Measurements from ENCODE around the gene ZNF581. TPM values are rescaled to one million over a fixed set of nuclear protein-coding genes. Genes with fewer than 3 reads are reported as not detected.
A peak's percentile ranks its signal among the peaks of the same experiment; 100 is the strongest.

The ZNF581 gene
- total RNA-seq, 3 donors from 2014 or later (not counting 1 experiment from before 2014, with no cell fraction given): 15.4 to 21.9 (median 19.0) TPM

GRCh38 chr19:55603581-55604292 lies 39.7 kb upstream of the ZNF581 start:
- Histone ChIP-seq H3K4me3 (ENCODE audit: low read length) (no peak overlapping the region), H3K36me3 (ENCODE audit: control insufficient read depth, insufficient read depth, low read length) (no peaks in the 10 kb centered on the region), H3K4me1 (ENCODE audit: control insufficient read depth, insufficient read depth, low read length) (peaks cover 41% of the 10 kb centered on the region), H3K27ac (ENCODE audit: low read length) (no peak overlapping the region), H3K9me3 (ENCODE audit: control insufficient read depth, insufficient read depth, low read length) (no peaks in the 10 kb centered on the region), H3K27me3 (ENCODE audit: control insufficient read depth, insufficient read depth, low read length) (no peaks in the 10 kb centered on the region)
- ATAC-seq: no peak
- Mint-ChIP-seq H3K27ac (peak overlapping the region; percentile 29 to 95), H3K4me3 (peak overlapping the region; percentile 71), H3K36me3 (no peaks in the 10 kb centered on the region), H3K9me3 (no peaks in the 10 kb centered on the region), H3K4me1 (peaks cover 50 to 67% of the 10 kb centered on the region in 2 donors), H3K27me3 (ENCODE audit: low read depth in 2 of 2) (no peaks in the 10 kb centered on the region)
- intact Hi-C loops (cut with micrococcal nuclease): no loop called here
- TF ChIP-seq, protein P1, sequence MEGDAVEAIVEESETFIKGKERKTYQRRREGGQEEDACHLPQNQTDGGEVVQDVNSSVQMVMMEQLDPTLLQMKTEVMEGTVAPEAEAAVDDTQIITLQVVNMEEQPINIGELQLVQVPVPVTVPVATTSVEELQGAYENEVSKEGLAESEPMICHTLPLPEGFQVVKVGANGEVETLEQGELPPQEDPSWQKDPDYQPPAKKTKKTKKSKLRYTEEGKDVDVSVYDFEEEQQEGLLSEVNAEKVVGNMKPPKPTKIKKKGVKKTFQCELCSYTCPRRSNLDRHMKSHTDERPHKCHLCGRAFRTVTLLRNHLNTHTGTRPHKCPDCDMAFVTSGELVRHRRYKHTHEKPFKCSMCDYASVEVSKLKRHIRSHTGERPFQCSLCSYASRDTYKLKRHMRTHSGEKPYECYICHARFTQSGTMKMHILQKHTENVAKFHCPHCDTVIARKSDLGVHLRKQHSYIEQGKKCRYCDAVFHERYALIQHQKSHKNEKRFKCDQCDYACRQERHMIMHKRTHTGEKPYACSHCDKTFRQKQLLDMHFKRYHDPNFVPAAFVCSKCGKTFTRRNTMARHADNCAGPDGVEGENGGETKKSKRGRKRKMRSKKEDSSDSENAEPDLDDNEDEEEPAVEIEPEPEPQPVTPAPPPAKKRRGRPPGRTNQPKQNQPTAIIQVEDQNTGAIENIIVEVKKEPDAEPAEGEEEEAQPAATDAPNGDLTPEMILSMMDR (IDR thresholded peaks at IDR 0.05): no peak
- WGBS (ENCODE audit: insufficient coverage): 90% methylated on average over 22 of the region's 22 CpGs
- no peak for DNase-seq

DNA sequence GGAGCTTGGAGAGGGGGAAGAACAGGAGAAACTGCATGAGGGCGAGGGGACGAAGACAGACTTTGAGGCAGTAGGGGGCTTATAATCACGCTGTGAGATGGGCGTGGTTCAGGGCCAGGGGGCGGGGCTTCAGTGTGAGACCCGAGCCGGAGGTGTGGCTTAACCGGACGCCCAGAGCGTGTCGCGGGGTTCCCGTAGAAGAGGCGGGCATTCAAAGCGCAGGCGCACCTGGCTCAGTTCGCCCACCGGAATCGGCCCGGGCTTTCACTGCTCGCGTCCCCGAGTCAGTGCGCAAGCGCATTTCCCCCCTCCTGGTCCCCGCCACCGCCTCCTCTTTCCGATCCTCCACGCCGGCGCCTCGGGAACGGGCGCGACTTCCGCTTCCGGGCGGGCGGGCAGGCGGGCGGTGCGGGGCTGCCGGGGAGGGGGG lies 38.2 kb upstream of the ZNF581 start:
- intact Hi-C loops (cut with micrococcal nuclease): loop anchor here (5.0 kb wide), 1 partner anchor 37 kb away; the partner anchor contains the start of genes ZNF580 and ZNF581
- peak; percentile 93 to 99 for DNase-seq
- peak overlapping the region; percentile 88 for H3K4me3 Mint-ChIP-seq
- H3K27me3 Mint-ChIP-seq (ENCODE audit: low read depth in 2 of 2): no peaks in the 10 kb centered on the region
- Histone ChIP-seq H3K9me3 (ENCODE audit: control insufficient read depth, insufficient read depth, low read length) (no peaks in the 10 kb centered on the region), H3K36me3 (ENCODE audit: control insufficient read depth, insufficient read depth, low read length) (no peaks in the 10 kb centered on the region), H3K4me1 (ENCODE audit: control insufficient read depth, insufficient read depth, low read length) (peaks cover 36% of the 10 kb centered on the region), H3K27ac (ENCODE audit: low read length) (peak overlapping the region; percentile 71), H3K4me3 (ENCODE audit: low read length) (peak overlapping the region; percentile 52), H3K27me3 (ENCODE audit: control insufficient read depth, insufficient read depth, low read length) (no peaks in the 10 kb centered on the region)
- TF ChIP-seq, protein P1 (IDR thresholded peaks at IDR 0.05): no peak
- H3K9me3 Mint-ChIP-seq: no peaks in the 10 kb centered on the region
- H3K27ac Mint-ChIP-seq: peak overlapping the region; percentile 93 to 95
- under 1% methylated on average over 39 of the region's 43 CpGs for WGBS (ENCODE audit: insufficient coverage)
- no peaks in the 10 kb centered on the region for H3K36me3 Mint-ChIP-seq
- ATAC-seq: peak; percentile 77 to 88 (median 81)
- peaks cover 56 to 70% of the 10 kb centered on the region in 2 donors for H3K4me1 Mint-ChIP-seq

DNA sequence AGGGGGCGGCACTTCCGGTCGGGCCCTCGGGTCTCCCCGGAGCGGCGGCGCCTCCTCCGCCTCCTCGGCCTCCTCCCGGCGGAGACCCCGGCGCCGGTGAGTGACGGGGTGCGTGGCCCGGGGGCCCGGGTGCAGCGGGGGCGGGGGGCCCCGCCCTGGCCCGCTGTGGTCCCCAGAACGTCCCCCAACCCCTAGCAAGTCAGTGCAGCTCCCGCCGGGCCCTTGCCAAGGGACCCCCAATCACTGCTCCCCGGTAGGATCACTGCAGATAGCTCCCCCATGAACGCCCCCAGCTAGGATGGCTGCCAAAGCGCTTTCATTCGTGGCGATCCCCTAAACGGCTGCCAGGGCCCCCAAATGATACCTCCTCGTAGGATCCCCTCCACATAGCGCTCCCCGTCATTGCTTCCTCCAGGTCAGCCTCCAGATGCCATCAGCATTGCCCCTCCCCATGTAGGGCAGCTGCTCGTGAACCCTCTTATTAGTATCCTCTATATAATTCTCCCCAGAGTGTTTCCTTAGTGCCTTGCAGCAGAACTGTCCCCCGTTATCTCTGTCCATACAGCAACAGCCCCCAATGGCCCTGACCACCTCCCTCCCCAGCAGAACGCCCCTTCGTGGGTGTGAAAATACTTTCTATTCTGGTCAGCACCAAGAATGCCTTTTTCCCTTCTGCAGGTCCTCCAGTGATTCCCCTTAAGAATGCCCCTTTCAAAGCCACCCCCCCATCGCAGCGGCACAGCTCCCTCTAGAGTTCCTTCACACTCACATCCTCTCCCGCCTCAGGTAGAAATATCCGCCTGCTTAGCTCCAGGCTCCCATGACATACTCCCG lies 37.6 kb upstream of the ZNF581 start, which contains the start of gene ZNF865:
TSS of gene ZNF865 (plus strand) at position 11 of the 834 bp plus-strand sequence. CDS start 7,972 bp downstream, outside the sequence.
- Mint-ChIP-seq H3K9me3 (no peaks in the 10 kb centered on the region), H3K4me1 (peaks cover 61 to 73% of the 10 kb centered on the region in 2 donors), H3K27ac (peak within 1 kb of the TSS; percentile 93 to 95), H3K36me3 (no peaks in the 10 kb centered on the region), H3K4me3 (peak within 1 kb of the TSS; percentile 94), H3K27me3 (ENCODE audit: low read depth in 2 of 2) (no peaks in the 10 kb centered on the region)
- DNase-seq (peak; percentile 58 to 88), ATAC-seq (peak; percentile 41 to 52 (median 43))
- Histone ChIP-seq H3K27ac (ENCODE audit: low read length) (peak within 1 kb of the TSS; percentile 88), H3K9me3 (ENCODE audit: control insufficient read depth, insufficient read depth, low read length) (no peaks in the 10 kb centered on the region), H3K4me1 (ENCODE audit: control insufficient read depth, insufficient read depth, low read length) (peaks cover 32% of the 10 kb centered on the region), H3K27me3 (ENCODE audit: control insufficient read depth, insufficient read depth, low read length) (no peaks in the 10 kb centered on the region), H3K36me3 (ENCODE audit: control insufficient read depth, insufficient read depth, low read length) (peaks cover under 1% of the 10 kb centered on the region), H3K4me3 (ENCODE audit: low read length) (peak within 1 kb of the TSS; percentile 66)
- TF ChIP-seq, protein P1 (IDR thresholded peaks at IDR 0.05): peak; percentile 61
- WGBS (ENCODE audit: insufficient coverage): under 1% methylated on average over 44 of the region's 44 CpGs
- intact Hi-C loops (cut with micrococcal nuclease): loop anchor here (1.0 to 5.0 kb wide), 2 partner anchors 36 to 89 kb away; partner anchors contain the start of genes ZNF580 and ZNF581

Measured in natural killer cell (primary cell).